KOPT-K1 (cell line): ENCODE measurements around the gene TLR1.

ENCODE experiments used
- H3K27ac ChIP-seq: fragments of 200-600 bp; sonication (generic); 2 replicates; pipeline ENCODE4 v1.5.1; 2016; ENCODE audit warnings: antibody characterized with exemption, mild to moderate bottlenecking, low read depth, low read length; ENCODE audit not compliant: poor library complexity, severe bottlenecking
- H3K36me3 ChIP-seq: fragments of 200-600 bp; sonication (generic); 2 replicates; pipeline ENCODE4 v1.5.1; 2017; ENCODE audit warnings: antibody characterized with exemption, mild to moderate bottlenecking, low read length, moderate library complexity; ENCODE audit not compliant: insufficient read depth
- H3K9me3 ChIP-seq: fragments of 200-600 bp; sonication (generic); 2 replicates; pipeline ENCODE4 v1.5.1; 2017; ENCODE audit warnings: antibody characterized with exemption, low read length, mild to moderate bottlenecking; ENCODE audit not compliant: insufficient read depth, poor library complexity, severe bottlenecking

Gene TLR1

DNA sequence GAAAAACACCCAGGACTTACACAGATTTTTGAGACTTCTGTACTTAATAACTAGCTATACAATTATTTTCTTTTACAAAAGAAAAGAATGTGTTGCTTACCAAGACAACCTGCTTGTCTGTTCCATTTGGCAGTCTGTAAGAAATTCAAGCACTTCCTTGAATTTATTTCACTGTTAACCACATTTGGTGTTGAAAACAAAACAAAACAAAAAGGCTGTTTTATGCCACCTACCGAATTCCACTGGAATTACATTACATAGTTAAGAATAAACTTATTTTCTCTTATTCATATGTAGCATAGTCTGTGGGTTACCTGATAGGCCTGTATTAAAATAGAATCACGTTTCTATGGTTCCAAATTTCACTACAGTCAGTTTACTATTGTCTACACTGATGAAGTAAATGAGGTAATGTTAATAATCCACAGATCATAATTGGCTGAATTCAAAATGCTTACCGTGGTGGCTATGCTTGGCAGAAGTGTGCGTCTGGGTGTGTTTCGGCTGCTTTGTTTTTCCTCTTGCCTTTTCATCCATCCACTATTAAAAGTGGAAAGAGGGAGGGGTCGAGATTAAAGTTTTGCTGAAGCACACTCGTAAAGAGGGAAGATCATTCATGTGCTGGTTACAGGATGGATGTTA, at the start of gene TLR1:
Gene TLR1 (minus strand): TSS at position 138 of the 642 bp plus-strand sequence. CDS start 5,960 bp downstream, outside the sequence.
- peaks cover 24% of the 10 kb centered on the region for H3K9me3 ChIP-seq
- no peaks in the 10 kb centered on the region for H3K36me3 ChIP-seq
- no peak within 1 kb of the TSS for H3K27ac ChIP-seq

DNA sequence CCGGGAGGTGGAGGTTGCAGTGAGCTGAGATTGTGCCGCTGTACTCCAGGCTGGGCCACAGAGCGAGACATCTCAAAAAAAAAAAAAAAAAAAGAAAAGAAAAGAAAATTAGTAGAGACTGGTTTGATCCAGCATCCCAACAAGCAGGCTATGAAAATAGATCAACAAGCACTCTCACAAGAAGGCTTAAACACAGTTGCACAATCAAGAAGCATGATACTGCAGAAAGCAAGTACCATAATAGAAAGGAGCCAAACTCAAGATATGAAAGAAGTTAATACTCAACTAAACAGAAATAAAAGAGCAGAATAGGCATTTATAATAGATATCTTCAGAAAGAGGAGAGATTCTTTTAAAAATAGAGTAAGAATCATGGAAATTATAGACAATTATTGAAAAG, 41.4 kb upstream of the TLR1 start:
- no peaks in the 10 kb centered on the region for H3K9me3 ChIP-seq
- no peaks in the 10 kb centered on the region for H3K36me3 ChIP-seq
- no peak overlapping the region for H3K27ac ChIP-seq

DNA sequence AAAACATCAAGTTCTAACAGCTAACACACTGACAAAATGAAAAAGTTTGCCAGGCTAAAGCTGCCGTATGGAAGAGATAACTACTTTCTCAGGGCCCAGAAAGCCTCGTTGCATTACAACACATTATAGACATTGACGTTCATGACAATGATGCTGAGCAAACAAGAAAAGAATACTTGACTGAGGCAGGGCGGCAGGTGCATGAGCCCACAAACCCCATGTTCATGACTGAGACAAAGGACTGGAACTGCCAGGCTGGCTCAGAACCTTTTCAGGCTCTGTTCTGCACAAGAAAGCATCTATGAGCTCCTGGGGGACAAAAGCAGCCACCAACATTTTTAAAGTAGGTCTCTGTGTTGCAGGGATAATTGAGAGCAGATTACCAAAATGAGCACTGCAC, 38.4 kb upstream of the TLR1 start:
- no peak overlapping the region for H3K27ac ChIP-seq
- no peaks in the 10 kb centered on the region for H3K36me3 ChIP-seq

DNA sequence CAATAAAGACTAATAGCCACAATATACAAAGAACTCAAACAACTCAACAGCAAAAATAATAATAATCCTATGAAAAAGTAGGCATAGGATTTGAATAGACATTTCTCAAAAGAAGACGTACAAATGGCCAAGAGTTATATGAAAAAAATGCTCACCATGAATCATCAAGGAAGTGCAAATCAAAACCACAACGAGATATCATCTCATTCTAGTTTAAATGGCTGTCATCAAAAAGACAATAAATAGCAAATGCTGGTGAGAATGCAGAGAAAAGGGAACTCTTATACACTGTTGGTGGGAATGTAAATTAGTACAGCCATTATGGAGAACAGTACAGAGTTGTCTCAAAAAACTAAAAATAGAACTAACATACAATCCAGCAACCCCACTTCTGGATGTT, 33.3 kb upstream of the TLR1 start:
- H3K36me3 ChIP-seq, result no peaks in the 10 kb centered on the region
- no peak overlapping the region for H3K27ac ChIP-seq
- H3K9me3 ChIP-seq, result peaks cover 5% of the 10 kb centered on the region

More for the DNA sequence above, 38.4 kb upstream of the TLR1 start:
- no peaks in the 10 kb centered on the region for H3K9me3 ChIP-seq

- no peaks in the 10 kb centered on the region for H3K36me3 ChIP-seq
- no peak overlapping the region for H3K27ac ChIP-seq
- peaks cover 10% of the 10 kb centered on the region for H3K9me3 ChIP-seq
Observed at GRCh38 chr4:38837334-38837733, 32.7 kb upstream of the TLR1 start.

DNA sequence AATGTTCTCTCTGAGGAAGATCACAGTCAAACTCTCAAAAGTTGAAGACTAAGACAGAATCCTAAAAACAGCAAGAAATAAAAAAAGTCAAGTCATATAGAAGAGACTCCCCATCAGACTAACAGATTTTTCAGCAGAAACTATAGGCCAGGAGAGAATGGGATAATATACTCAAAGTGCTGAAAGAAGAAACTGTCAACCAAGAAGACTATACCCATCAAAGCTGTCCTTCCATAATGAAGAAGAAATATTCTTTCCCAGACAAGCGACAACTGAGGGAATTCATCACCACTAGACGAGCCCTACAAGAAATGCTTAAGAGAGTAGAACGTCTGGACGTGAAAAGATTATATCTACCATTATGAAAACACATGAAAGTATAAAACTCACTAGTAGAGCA, 30.0 kb upstream of the TLR1 start:
- no peaks in the 10 kb centered on the region for H3K36me3 ChIP-seq
- H3K9me3 ChIP-seq, result peaks cover 13% of the 10 kb centered on the region
- no peak overlapping the region for H3K27ac ChIP-seq

GRCh38 chr4:38832624-38833528, 28.3 kb upstream of the TLR1 start:
- no peak overlapping the region for H3K27ac ChIP-seq
- H3K36me3 ChIP-seq, result no peaks in the 10 kb centered on the region
- peaks cover 13% of the 10 kb centered on the region for H3K9me3 ChIP-seq

GRCh38 chr4:38832206-38832605, 27.6 kb upstream of the TLR1 start:
- Histone ChIP-seq H3K36me3 (no peaks in the 10 kb centered on the region), H3K27ac (no peak overlapping the region), H3K9me3 (peaks cover 13% of the 10 kb centered on the region)

DNA sequence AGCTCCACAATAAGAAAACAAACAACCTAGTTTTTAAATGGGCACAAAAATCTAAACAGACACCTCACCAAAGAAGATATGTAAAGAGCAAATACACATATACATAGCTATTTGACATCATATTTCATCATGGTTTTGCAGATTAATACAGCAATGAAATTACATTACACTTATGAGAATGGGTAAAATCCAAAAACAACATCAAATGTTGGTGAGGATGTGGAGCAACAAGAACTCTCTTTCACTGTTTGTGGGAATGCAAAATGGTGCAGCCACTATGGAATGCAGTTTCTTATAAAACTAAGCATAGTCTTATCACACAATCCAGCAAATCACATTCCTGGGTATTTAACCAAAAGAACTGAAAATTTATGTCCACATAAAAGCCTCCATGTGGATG, 27.1 kb upstream of the TLR1 start:
- H3K9me3 ChIP-seq, result peaks cover 13% of the 10 kb centered on the region
- H3K27ac ChIP-seq, result no peak overlapping the region
- H3K36me3 ChIP-seq, result no peaks in the 10 kb centered on the region

DNA sequence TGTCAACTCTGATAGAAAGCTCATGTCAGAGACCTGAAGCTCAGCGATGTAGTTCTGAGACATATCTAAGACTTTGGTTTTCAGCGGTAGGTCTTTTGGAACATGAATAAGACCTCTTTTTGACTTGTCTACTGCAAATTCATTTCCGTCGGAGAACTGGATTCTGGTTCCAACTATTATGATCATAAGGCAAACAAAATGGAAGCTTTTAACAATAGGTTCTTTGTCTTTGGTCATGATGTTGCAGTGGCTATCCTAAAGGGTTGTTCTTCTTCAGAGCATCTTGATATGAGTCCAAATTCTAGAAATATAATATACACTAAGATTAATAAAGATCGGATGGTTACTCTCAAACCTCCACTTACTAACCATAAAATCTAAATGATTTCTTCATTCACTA, 24.6 kb upstream of the TLR1 start:
- H3K27ac ChIP-seq, result no peak overlapping the region

GRCh38 chr4:38823766-38824165, 19.2 kb upstream of the TLR1 start:
- Histone ChIP-seq H3K36me3 (no peaks in the 10 kb centered on the region), H3K27ac (no peak overlapping the region), H3K9me3 (peaks cover 15% of the 10 kb centered on the region)

More for the DNA sequence above, 24.6 kb upstream of the TLR1 start:
- peaks cover 8% of the 10 kb centered on the region for H3K9me3 ChIP-seq
- H3K36me3 ChIP-seq, result no peaks in the 10 kb centered on the region

GRCh38 chr4:38822748-38823303, 18.2 kb upstream of the TLR1 start:
- Histone ChIP-seq H3K9me3 (peaks cover 15% of the 10 kb centered on the region), H3K36me3 (no peaks in the 10 kb centered on the region), H3K27ac (no peak overlapping the region)

DNA sequence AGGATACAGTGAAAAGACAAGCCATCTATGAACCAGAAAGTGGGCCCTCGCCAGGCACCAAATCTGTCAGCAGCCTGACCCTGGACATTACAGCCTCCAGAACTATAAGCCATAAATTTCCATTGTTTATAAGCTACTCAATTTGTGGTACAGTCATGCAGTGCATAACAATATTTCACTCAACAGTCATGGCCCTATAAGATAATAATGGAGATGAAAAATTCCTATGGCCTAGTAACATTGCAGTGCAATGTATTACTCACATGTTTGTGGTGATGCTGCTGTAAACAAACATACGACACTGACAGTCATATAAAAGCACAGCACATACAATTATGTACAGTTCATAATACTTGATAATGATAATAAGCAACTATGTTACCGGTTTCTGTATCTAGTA, 17.1 kb upstream of the TLR1 start:
- no peaks in the 10 kb centered on the region for H3K36me3 ChIP-seq
- no peak overlapping the region for H3K27ac ChIP-seq
- H3K9me3 ChIP-seq, result peaks cover 15% of the 10 kb centered on the region

DNA sequence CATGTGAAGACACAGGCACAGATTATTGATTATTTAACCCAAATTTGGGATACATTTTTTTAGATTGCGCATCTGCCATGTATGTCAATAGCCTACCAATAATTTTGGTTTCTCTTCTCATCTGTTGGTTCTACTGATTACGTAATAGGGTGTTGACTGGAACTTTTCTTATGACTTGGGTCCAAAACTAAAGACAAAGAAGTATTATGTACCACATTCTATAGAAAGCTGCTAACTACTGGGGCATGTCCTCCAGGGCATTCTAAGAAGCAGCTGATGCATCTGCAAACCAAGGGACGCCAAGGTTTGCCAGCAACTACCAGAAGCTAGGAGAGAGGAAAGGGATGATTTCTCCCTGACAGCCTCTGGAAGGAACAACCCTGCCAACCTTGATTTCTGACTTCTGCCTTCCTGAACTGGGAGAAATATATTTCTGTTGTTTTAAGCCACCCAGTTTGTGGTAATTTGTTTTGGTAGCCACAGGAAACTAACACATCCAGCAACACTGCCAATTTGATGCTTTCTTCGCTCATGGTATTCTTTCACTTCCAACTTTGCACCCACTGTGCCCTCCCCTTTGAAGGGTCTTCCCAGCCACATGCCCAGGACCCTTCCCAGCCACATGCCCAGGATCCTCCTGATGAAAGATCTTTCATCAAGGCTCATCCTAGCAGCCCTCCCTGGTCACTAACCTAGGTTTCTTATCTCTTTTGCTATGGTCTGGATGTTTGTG, 15.9 kb upstream of the TLR1 start:
- peaks cover 15% of the 10 kb centered on the region for H3K9me3 ChIP-seq
- H3K27ac ChIP-seq, result no peak overlapping the region
- H3K36me3 ChIP-seq, result no peaks in the 10 kb centered on the region

DNA sequence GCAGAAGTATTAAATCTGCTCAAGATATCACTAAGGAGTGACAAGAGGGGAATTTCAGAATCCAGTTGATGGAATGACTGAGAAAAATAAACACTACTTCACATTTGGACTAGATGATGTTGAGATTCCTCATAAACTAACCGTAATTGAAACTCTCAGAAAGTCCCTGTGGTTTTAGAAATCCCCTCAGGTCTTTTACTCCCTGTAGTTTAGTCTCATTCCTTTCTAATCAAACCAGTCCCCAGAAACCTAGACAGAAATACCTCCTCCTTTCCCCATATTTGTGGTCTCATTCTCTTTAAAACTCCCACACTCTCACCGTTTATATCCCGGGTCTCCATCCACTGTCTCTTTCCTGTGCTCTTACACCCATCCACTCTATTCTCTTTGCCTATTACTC, 15.0 kb upstream of the TLR1 start:
- Histone ChIP-seq H3K9me3 (peaks cover 15% of the 10 kb centered on the region), H3K27ac (no peak overlapping the region), H3K36me3 (no peaks in the 10 kb centered on the region)
